HEK293 (cell line): ENCODE results near the gene IQSEC1.

Experiments
- CTCF ChIA-PET: fragments of 350-600 bp; formaldehyde crosslinking; extraction: SDS; loops from one replicate; lab custom pipeline; 2021; ENCODE audit warnings: antibody characterized with exemption; lab: Yijun Ruan, JAX
- POLR2A ChIA-PET: fragments of 300-600 bp; formaldehyde crosslinking; extraction: SDS; loops from one replicate; lab custom pipeline; 2020; ENCODE audit warnings: antibody characterized with exemption, inconsistent platforms; lab: Yijun Ruan, JAX
- H3K27ac ChIP-seq: fragments of 200-500 bp; sonication (Bioruptor generic); 2 replicates; pipeline ENCODE4 v1.5.1; 2014; ENCODE audit warnings: low read depth, low read length, control low read depth, inconsistent platforms; ENCODE audit errors: extremely low read depth
- H3K36me3 ChIP-seq, 2 experiments: fragments of 200-500 bp in 1 of 2; sonication (Bioruptor generic) in 1 of 2; 1 replicate in 1 of 2; 2 replicates in 1 of 2; pipeline ENCODE4 v1.5.1; 2014 to 2017; ENCODE audit warnings: inconsistent platforms in 2 of 2, low read length in 2 of 2; ENCODE audit not compliant: control insufficient read depth in 2 of 2, insufficient read depth in 1 of 2
- H3K4me1 ChIP-seq: fragments of 200-500 bp; sonication (Bioruptor generic); 2 replicates; pipeline ENCODE4 v1.5.1; 2014; ENCODE audit warnings: mild to moderate bottlenecking, low read length, inconsistent platforms; ENCODE audit not compliant: control insufficient read depth, insufficient read depth
- H3K4me3 ChIP-seq: 2 replicates; pipeline ENCODE4 v1.5.1; 2011; ENCODE audit warnings: low read depth, mild to moderate bottlenecking, control low read depth, low read length, moderate library complexity
- H3K9me3 ChIP-seq: fragments of 200-500 bp; sonication (Bioruptor generic); 2 replicates; pipeline ENCODE4 v1.5.1; 2014; ENCODE audit warnings: low read depth, low read length, inconsistent platforms; ENCODE audit not compliant: control insufficient read depth, insufficient read depth
- GFI1B ChIP-seq: fragments of 450-650 bp; formaldehyde crosslinking; IDR thresholded peaks from 2 replicates; pipeline ENCODE4 v1.5.1; 2016; ENCODE audit warnings: missing biosample characterization, missing genetic modification characterization
- GLI4 ChIP-seq: fragments of 450-650 bp; formaldehyde crosslinking; IDR thresholded peaks from 2 replicates; pipeline ENCODE4 v1.5.1; 2016; ENCODE audit warnings: missing biosample characterization, missing genetic modification characterization
- GLIS1 ChIP-seq: fragments of 450-650 bp; formaldehyde crosslinking; IDR thresholded peaks from 2 replicates; pipeline ENCODE4 v1.5.1; 2016; ENCODE audit warnings: missing biosample characterization, missing genetic modification characterization
- MZF1 ChIP-seq: fragments of 450-650 bp; formaldehyde crosslinking; IDR thresholded peaks from 2 replicates; pipeline ENCODE4 v1.5.1; 2017; ENCODE audit warnings: missing biosample characterization, missing genetic modification characterization, borderline replicate concordance
- PRDM4 ChIP-seq: fragments of 450-650 bp; formaldehyde crosslinking; IDR thresholded peaks from 2 replicates; pipeline ENCODE4 v1.5.1; 2017; ENCODE audit warnings: missing biosample characterization, missing genetic modification characterization
- ZFP69B ChIP-seq: fragments of 450-650 bp; formaldehyde crosslinking; IDR thresholded peaks from 2 replicates; pipeline ENCODE4 v1.5.1; 2016; ENCODE audit warnings: missing biosample characterization, missing genetic modification characterization
- ZNF10 ChIP-seq: fragments of 450-650 bp; formaldehyde crosslinking; IDR thresholded peaks from 2 replicates; pipeline ENCODE4 v1.5.1; 2017; ENCODE audit warnings: missing biosample characterization, missing genetic modification characterization
- ZNF174 ChIP-seq: fragments of 450-650 bp; formaldehyde crosslinking; IDR thresholded peaks from 2 replicates; pipeline ENCODE4 v1.5.0; 2017; ENCODE audit warnings: missing biosample characterization, mild to moderate bottlenecking, missing genetic modification characterization
- ZNF280D ChIP-seq: fragments of 450-650 bp; formaldehyde crosslinking; IDR thresholded peaks from 2 replicates; pipeline ENCODE4 v1.5.1; 2016; ENCODE audit warnings: missing biosample characterization, missing genetic modification characterization
- ZNF362 ChIP-seq: fragments of 450-650 bp; formaldehyde crosslinking; IDR thresholded peaks from 2 replicates; pipeline ENCODE4 v1.5.1; 2016; ENCODE audit warnings: missing biosample characterization, missing genetic modification characterization
- ZNF580 ChIP-seq: fragments of 450-650 bp; formaldehyde crosslinking; IDR thresholded peaks from 2 replicates; pipeline ENCODE4 v1.5.1; 2016; ENCODE audit warnings: missing biosample characterization, missing genetic modification characterization
- ZNF585B ChIP-seq: fragments of 450-650 bp; formaldehyde crosslinking; IDR thresholded peaks from 2 replicates; pipeline ENCODE4 v1.5.1; 2016; ENCODE audit warnings: missing biosample characterization, missing genetic modification characterization
- ZNF670 ChIP-seq: fragments of 450-650 bp; formaldehyde crosslinking; IDR thresholded peaks from 2 replicates; pipeline ENCODE4 v1.5.1; 2016; ENCODE audit warnings: missing biosample characterization, missing genetic modification characterization, low read depth
- ZNF791 ChIP-seq: fragments of 450-650 bp; formaldehyde crosslinking; IDR thresholded peaks from 2 replicates; pipeline ENCODE4 v1.5.1; 2016; ENCODE audit warnings: missing biosample characterization, missing genetic modification characterization
- ZSCAN23 ChIP-seq: fragments of 450-650 bp; formaldehyde crosslinking; IDR thresholded peaks from 2 replicates; pipeline ENCODE4 v1.5.1; 2016; ENCODE audit warnings: missing biosample characterization, missing genetic modification characterization

The IQSEC1 gene

GRCh38 chr3:12932754-12933153, 140.5 kb downstream of the IQSEC1 start:
- no peak for TF ChIP-seq ZNF174
- TF ChIP-seq ZNF10: no peak
- no peak for TF ChIP-seq MZF1
- no peak for TF ChIP-seq ZNF362 (tag by site-specific recombination)
- TF ChIP-seq GFI1B: no peak
- TF ChIP-seq GLI4 (tag by site-specific recombination): no peak
- TF ChIP-seq ZNF580 (tag by site-specific recombination): no peak
- H3K36me3 ChIP-seq: peaks cover 0 to 79% of the 10 kb centered on the region in 2 experiments; a peak in 2 of 3 replicates
- H3K4me1 ChIP-seq: no peaks in the 10 kb centered on the region
- ChIA-PET CTCF (interaction anchor here (0.6 to 1.2 kb wide), 4 partner anchors 15 to 62 kb away, joined by 3 to 4 read pairs (median 4); no protein-coding TSS in a partner anchor), POLR2A (no interaction called here)
- H3K9me3 ChIP-seq: no peaks in the 10 kb centered on the region
- no peak overlapping the region for H3K27ac ChIP-seq
- no peak overlapping the region for H3K4me3 ChIP-seq

- ChIA-PET POLR2A (no interaction called here), CTCF (interaction anchor here (0.6 to 1.1 kb wide), 3 partner anchors 15 to 62 kb away, joined by 3 to 4 read pairs (median 3); no protein-coding TSS in a partner anchor)
- no peaks in the 10 kb centered on the region for H3K4me1 ChIP-seq
- H3K4me3 ChIP-seq: no peak overlapping the region
- peaks cover 0 to 77% of the 10 kb centered on the region in 2 experiments; a peak in 2 of 3 replicates for H3K36me3 ChIP-seq
- no peak overlapping the region for H3K27ac ChIP-seq
- TF ChIP-seq ZNF280D (tag by site-specific recombination) (no peak), GLIS1 (tag by site-specific recombination) (no peak), ZNF670 (tag by site-specific recombination) (no peak), ZNF585B (tag by site-specific recombination) (no peak), ZNF791 (tag by site-specific recombination) (no peak), PRDM4 (tag by site-specific recombination) (no peak), ZFP69B (tag by site-specific recombination) (no peak), ZSCAN23 (tag by site-specific recombination) (no peak)
- H3K9me3 ChIP-seq: no peaks in the 10 kb centered on the region
Observed at GRCh38 chr3:12932347-12932746, 140.9 kb downstream of the IQSEC1 start.
